HFFc6 (cell line): ENCODE results near the gene NAALADL2. TPM values are rescaled to one million over a fixed set of nuclear protein-coding genes. Genes with fewer than 3 reads are reported as not detected.

ENCODE experiments used
- DNase-seq: peaks from one replicate; pipeline ENCODE4 v3.0.0-alpha.2; 2018
- H3K27ac Mint-ChIP-seq: 2 replicates; pipeline ENCODE4 v1.8.0; 2020; ENCODE audit warnings: mild to moderate bottlenecking, mixed read lengths
- H3K27me3 Mint-ChIP-seq: 2 replicates; pipeline ENCODE4 v1.8.0; 2021; ENCODE audit warnings: mild to moderate bottlenecking, moderate library complexity, mixed read lengths; ENCODE audit not compliant: insufficient read depth
- H3K36me3 Mint-ChIP-seq: 2 replicates; pipeline ENCODE4 v1.8.0; 2021; ENCODE audit warnings: low read depth, mixed read lengths
- H3K4me1 Mint-ChIP-seq: 2 replicates; pipeline ENCODE4 v1.8.0; 2020; ENCODE audit warnings: low read depth, mixed read lengths
- H3K4me3 Mint-ChIP-seq: 2 replicates; pipeline ENCODE4 v1.8.0; 2020; ENCODE audit warnings: mild to moderate bottlenecking, moderate library complexity, mixed read lengths
- H3K9me3 Mint-ChIP-seq: 2 replicates; pipeline ENCODE4 v1.8.0; 2020; ENCODE audit warnings: mild to moderate bottlenecking, mixed read lengths
- total RNA-seq, 6 experiments: library from RNA; stranded (reverse); fragmentation: NEBNext Ultra II Directional; extraction: Animal tissue kit (Norgen Biotek cat#: 25700); gene quantifications; 2 replicates in 1 of 6; 3 replicates in 5 of 6; pipeline ENCODE4 v1.2.3, GENCODE V29; 2021
- TF ChIP-seq, protein P1 (sequence below): fragments of 200-600 bp; sonication (generic); IDR thresholded peaks from 2 replicates; pipeline ENCODE4 v1.5.0; 2021; ENCODE audit warnings: antibody characterized with exemption, mild to moderate bottlenecking

The NAALADL2 gene
- total RNA-seq, 6 experiments from 2014 or later: 12.0 to 15.2 (median 12.3) TPM

DNA sequence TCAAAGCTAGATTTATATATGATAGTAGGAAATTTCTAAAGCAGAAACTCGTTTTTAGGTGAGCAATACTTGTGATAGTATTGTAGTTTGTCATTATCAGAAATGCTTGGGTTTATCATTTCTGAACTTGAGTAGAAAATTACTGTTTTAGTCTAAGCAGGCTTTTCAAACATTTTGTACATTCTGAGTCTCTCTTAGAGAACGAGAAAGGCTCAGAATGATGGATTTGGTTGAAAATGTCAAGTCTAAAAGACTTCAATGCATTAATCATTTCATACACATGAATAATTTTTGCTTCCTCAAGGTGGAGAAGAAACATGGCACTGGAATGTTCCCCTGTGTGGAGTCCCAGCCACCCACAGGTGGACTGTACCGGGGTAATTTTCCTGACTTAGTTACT is 387.1 kb downstream of the NAALADL2 start:
- Mint-ChIP-seq H3K36me3 (no peaks in the 10 kb centered on the region), H3K4me3 (no peak overlapping the region), H3K27me3 (no peaks in the 10 kb centered on the region), H3K4me1 (peaks cover 11% of the 10 kb centered on the region; the same call in 1 of the 2 replicates), H3K27ac (no peak overlapping the region), H3K9me3 (no peaks in the 10 kb centered on the region)
- DNase-seq: no peak
- TF ChIP-seq, protein P1, sequence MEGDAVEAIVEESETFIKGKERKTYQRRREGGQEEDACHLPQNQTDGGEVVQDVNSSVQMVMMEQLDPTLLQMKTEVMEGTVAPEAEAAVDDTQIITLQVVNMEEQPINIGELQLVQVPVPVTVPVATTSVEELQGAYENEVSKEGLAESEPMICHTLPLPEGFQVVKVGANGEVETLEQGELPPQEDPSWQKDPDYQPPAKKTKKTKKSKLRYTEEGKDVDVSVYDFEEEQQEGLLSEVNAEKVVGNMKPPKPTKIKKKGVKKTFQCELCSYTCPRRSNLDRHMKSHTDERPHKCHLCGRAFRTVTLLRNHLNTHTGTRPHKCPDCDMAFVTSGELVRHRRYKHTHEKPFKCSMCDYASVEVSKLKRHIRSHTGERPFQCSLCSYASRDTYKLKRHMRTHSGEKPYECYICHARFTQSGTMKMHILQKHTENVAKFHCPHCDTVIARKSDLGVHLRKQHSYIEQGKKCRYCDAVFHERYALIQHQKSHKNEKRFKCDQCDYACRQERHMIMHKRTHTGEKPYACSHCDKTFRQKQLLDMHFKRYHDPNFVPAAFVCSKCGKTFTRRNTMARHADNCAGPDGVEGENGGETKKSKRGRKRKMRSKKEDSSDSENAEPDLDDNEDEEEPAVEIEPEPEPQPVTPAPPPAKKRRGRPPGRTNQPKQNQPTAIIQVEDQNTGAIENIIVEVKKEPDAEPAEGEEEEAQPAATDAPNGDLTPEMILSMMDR: no peak

- no peak overlapping the region for H3K4me3 Mint-ChIP-seq
Observed at GRCh38 chr3:175246766-175247165, 387.6 kb downstream of the NAALADL2 start.

DNA sequence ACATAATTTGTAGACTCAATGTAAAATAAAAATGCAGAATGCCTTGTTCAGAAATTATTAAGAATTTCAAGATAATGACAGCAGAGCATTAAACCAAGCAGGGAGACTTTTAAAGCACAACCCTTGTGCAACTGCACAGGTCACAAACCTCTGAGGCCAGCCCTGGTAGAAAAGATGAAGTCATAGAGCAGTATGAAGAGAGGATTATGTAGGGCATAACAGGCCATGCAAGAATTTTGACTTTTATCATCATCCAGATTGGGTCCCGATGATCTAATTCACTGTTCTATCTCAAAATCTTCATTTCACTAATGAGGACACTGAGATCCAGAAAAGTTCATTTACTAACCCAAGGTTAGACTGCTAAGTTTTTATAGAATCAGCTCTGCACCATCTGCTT is 388.5 kb downstream of the NAALADL2 start:
- Mint-ChIP-seq H3K4me3 (no peak overlapping the region), H3K36me3 (no peaks in the 10 kb centered on the region), H3K27me3 (no peaks in the 10 kb centered on the region), H3K4me1 (peaks cover 11% of the 10 kb centered on the region; the same call in 1 of the 2 replicates), H3K27ac (no peak overlapping the region), H3K9me3 (no peaks in the 10 kb centered on the region)
- TF ChIP-seq, protein P1: no peak
- DNase-seq: no peak

More at GRCh38 chr3:175246766-175247165, 387.6 kb downstream of the NAALADL2 start:
- H3K27me3 Mint-ChIP-seq: no peaks in the 10 kb centered on the region
- no peak for DNase-seq
- H3K27ac Mint-ChIP-seq: no peak overlapping the region
- no peaks in the 10 kb centered on the region for H3K36me3 Mint-ChIP-seq
- H3K4me1 Mint-ChIP-seq: peaks cover 11% of the 10 kb centered on the region; the same call in 1 of the 2 replicates
- no peaks in the 10 kb centered on the region for H3K9me3 Mint-ChIP-seq
- TF ChIP-seq, protein P1: no peak

DNA sequence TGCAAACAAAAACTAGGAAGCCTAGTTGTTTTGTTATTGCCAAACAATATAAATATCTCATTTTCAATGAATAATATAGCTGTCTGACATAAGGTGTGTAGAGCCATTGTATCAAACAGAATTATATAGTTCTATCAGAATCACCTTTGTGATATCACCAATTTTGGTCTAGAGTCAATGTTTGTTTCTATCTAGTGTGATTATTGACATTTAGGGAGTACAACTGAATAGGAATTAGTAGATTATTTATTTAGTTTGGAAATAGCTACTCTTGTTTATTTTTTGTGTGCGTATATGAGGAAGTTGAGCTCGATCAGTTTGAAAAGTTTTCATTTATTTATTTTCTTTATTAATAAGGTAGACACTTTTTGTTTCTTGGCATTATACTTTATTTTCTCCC is 389.7 kb downstream of the NAALADL2 start:
- TF ChIP-seq, protein P1: no peak
- Mint-ChIP-seq H3K27ac (no peak overlapping the region), H3K9me3 (no peaks in the 10 kb centered on the region), H3K4me1 (peaks cover 11% of the 10 kb centered on the region; the same call in 1 of the 2 replicates), H3K36me3 (no peaks in the 10 kb centered on the region), H3K27me3 (no peaks in the 10 kb centered on the region), H3K4me3 (no peak overlapping the region)
- DNase-seq: no peak

DNA sequence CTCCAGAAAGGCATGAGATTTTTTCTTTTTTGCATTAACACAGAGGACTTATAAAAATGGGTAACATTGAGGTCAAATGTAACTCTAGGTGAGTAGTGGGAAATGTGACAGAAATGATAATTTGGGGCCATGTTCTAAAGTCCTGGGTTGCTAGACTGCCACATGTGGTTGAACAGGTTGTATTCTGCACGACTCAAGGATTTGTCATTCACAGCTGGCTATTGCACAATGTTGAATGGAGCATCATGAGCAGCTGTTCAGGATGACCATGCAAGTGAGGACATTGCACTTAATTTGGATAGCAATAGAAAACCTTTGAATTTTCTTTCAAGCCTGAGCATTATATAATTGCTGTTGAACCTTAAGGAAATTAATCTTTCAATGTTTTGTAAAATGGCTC is 396.6 kb downstream of the NAALADL2 start:
- no peaks in the 10 kb centered on the region for H3K9me3 Mint-ChIP-seq
- DNase-seq: no peak
- no peaks in the 10 kb centered on the region; the same call in 1 of the 2 replicates for H3K27me3 Mint-ChIP-seq
- peaks cover 32% of the 10 kb centered on the region for H3K4me1 Mint-ChIP-seq
- no peak overlapping the region for H3K27ac Mint-ChIP-seq
- no peaks in the 10 kb centered on the region for H3K36me3 Mint-ChIP-seq
- TF ChIP-seq, protein P1: no peak
- H3K4me3 Mint-ChIP-seq: no peak overlapping the region

GRCh38 chr3:175257123-175257522 is 398.0 kb downstream of the NAALADL2 start:
- no peaks in the 10 kb centered on the region; the same call in 1 of the 2 replicates for H3K27me3 Mint-ChIP-seq

More at GRCh38 chr3:175257123-175257522, 398.0 kb downstream of the NAALADL2 start:
- no peak for DNase-seq
- peaks cover 38% of the 10 kb centered on the region for H3K4me1 Mint-ChIP-seq
- TF ChIP-seq, protein P1: no peak
- no peaks in the 10 kb centered on the region for H3K36me3 Mint-ChIP-seq
- no peak overlapping the region for H3K27ac Mint-ChIP-seq
- no peak overlapping the region for H3K4me3 Mint-ChIP-seq
- no peaks in the 10 kb centered on the region for H3K9me3 Mint-ChIP-seq
